Adrenal gland (tissue), 12 donors: ENCODE measurements around the gene UBE2D2. TPM values are rescaled to one million over a fixed set of nuclear protein-coding genes. Genes with fewer than 3 reads are reported as not detected.

Source experiments
- DNase-seq, 7 donors: peaks; one replicate each; pipeline ENCODE4 v3.0.0-alpha.2; 2019 to 2020
- H3K27ac ChIP-seq, 5 donors: fragments of 200-600 bp; sonication (generic) in 4 of 5; 1 replicate in 3 of 5; 2 replicates in 2 of 5; pipeline versions ENCODE4 v1.5.1 to v1.8.0; 2016 to 2020; ENCODE audit warnings: mild to moderate bottlenecking in 1 of 5
- H3K27me3 ChIP-seq: fragments of 200-600 bp; 2 replicates; pipeline ENCODE4 v1.8.0; 2021
- H3K36me3 ChIP-seq, 2 donors: fragments of 200-600 bp; replicated peaks in 1 of 2; 1 replicate in 1 of 2; 2 replicates in 1 of 2; pipeline versions ENCODE4 v1.5.1 to v1.8.0; 2018 to 2022
- H3K4me1 ChIP-seq, 2 donors: fragments of 200-600 bp; replicated peaks in 1 of 2; 1 replicate in 1 of 2; 2 replicates in 1 of 2; pipeline versions ENCODE4 v1.5.1 to v1.8.0; 2018 to 2021
- H3K4me3 ChIP-seq, 4 donors: fragments of 200-600 bp; sonication (generic) in 3 of 4; one replicate each; pipeline ENCODE4 v1.5.1; 2016 to 2018
- H3K9me3 ChIP-seq, 3 donors: fragments of 200-600 bp; sonication (generic) in 1 of 3; replicated peaks in 1 of 3; 1 replicate in 2 of 3; 2 replicates in 1 of 3; pipeline versions ENCODE4 v1.5.1 to v1.8.0; 2016 to 2021
- POLR2A ChIP-seq, 2 donors: fragments of 450-650 bp; IDR thresholded peaks; one replicate each; pipeline ENCODE4 v1.6.1; 2017; ENCODE audit warnings: antibody characterized with exemption in 2 of 2, mild to moderate bottlenecking in 2 of 2, moderate library complexity in 1 of 2
- WGBS, 4 donors: extraction: QIAGEN DNeasy Blood & Tissue Kit in 2 of 4; methylation state at CpG; one replicate each; pipeline versions ENCODE4 v1.1.5 to v1.1.7; 2013 to 2017; 5-methylcytosine and 5-hydroxymethylcytosine counted together
- intact Hi-C, 2 donors: fragments of 100-400 bp; cut with DNase I; formaldehyde crosslinking; loops; one replicate each; pipeline versions ENCODE4 v1.14.1 to v1.15.0; 2022 to 2023
- polyA plus RNA-seq, 3 donors: library from polyadenylated mRNA; stranded (reverse); fragments of 200-250 nt in 2 of 3; fragments of 350-450 nt in 1 of 3; fragmentation: Illumina TruSeq in 1 of 3; extraction: RNeasy Lipid Tissue Mini Kit (QIAGEN cat#74804) in 1 of 3; gene quantifications; one replicate each; pipeline ENCODE4 v1.2.3, GENCODE V29; 2013 to 2014
- total RNA-seq, 9 donors: library from RNA; depleted of rRNA in 4 of 9; stranded (reverse); fragments of >200 nt in 4 of 9; fragments of 120-200 nt in 1 of 9; fragmentation: NEBNext Ultra II Directional in 1 of 9; extraction: Animal tissue kit (Norgen Biotek cat#: 25700) in 1 of 9; gene quantifications; one replicate each; pipeline versions ENCODE4 v1.1.0 to v1.2.4, GENCODE V29; 2013 to 2023
- TF ChIP-seq, protein P1 (sequence below), 6 experiments: fragments of 450-650 bp in 4 of 6; fragments of 200-600 bp in 2 of 6; sonication (generic) in 1 of 6; IDR thresholded peaks; 1 replicate in 5 of 6; 2 replicates in 1 of 6; pipeline versions ENCODE4 v1.5.1 to v1.8.0; 2016 to 2021; ENCODE audit warnings: antibody characterized with exemption in 6 of 6, mild to moderate bottlenecking in 2 of 6, moderate library complexity in 1 of 6
- donor health status: healthy with polysubstance abuse.
- donor health status: Bipolar disorder and iron deficiency.
- donor health status: DM: yes; HTN: yes; CAD: no.
- donor health status: DM: no; HTN: no; CAD: no.
- donor health status: DM: no; HTN: no; CAD: no.
- donor health status: DM: yes; HTN: yes; CAD: no.

UBE2D2 gene
- total and polyA plus RNA-seq, 12 donors = 43.5 to 189 (median 84.9) TPM

DNA sequence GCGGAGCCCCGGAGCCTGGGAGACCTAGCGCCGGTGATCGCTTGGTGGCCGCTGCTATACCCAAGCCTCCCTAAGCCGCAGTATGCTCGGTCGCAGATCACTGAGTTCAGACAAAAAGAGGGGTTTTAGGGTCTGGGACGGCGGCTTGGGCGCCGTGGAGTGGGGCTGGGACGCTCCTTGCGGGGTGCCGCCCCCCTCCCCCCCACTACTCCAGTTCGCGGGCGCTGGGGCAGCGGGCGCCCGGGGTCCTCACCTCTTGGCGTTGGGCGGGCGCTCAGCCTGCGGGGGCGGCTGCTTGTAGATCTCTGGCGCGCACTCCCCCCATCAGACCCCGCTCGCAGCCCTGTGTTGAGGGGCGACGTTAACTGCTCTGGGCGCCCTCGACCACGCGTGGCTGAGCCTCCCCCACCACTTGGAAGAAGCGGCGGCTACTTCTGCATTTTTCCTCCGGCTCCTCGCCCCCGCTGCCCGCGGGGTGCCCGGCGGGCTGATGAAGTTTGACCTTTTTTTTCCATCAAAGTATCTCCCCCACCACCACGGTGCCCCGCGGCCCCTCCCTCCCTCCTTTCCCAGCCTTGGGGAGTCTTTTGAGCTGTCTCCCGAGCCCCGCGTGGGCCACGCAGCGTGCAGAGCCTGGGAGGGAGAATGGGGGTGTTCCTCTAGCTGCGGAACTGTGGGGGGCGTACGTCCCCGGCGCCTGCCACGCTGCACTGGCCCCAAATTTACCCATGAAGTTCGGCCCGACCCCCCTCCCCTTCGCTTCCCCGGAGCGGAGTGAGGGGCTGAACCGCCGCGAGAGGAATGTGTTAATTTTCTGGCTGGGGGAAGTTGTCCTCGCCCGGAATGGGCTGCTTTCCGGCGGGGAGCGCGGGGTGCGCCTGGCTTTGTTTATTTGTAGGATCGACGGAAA is 88.2 kb downstream of the UBE2D2 start:
- peak in 3 of 7 donors; percentile 35 to 51 (median 37) for DNase-seq
- Histone ChIP-seq H3K27me3 (no peaks in the 10 kb centered on the region), H3K4me3 (peak overlapping the region in 3 of 4 donors; percentile 72 to 99 (median 73)), H3K27ac (peak overlapping the region in 3 of 5 donors; percentile 92 to 95 (median 92)), H3K9me3 (no peaks in the 10 kb centered on the region), H3K36me3 (no peaks in the 10 kb centered on the region), H3K4me1 (peaks cover 55 to 57% of the 10 kb centered on the region in 2 donors)
- TF ChIP-seq, protein P1, sequence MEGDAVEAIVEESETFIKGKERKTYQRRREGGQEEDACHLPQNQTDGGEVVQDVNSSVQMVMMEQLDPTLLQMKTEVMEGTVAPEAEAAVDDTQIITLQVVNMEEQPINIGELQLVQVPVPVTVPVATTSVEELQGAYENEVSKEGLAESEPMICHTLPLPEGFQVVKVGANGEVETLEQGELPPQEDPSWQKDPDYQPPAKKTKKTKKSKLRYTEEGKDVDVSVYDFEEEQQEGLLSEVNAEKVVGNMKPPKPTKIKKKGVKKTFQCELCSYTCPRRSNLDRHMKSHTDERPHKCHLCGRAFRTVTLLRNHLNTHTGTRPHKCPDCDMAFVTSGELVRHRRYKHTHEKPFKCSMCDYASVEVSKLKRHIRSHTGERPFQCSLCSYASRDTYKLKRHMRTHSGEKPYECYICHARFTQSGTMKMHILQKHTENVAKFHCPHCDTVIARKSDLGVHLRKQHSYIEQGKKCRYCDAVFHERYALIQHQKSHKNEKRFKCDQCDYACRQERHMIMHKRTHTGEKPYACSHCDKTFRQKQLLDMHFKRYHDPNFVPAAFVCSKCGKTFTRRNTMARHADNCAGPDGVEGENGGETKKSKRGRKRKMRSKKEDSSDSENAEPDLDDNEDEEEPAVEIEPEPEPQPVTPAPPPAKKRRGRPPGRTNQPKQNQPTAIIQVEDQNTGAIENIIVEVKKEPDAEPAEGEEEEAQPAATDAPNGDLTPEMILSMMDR (IDR thresholded peaks at IDR 0.05) = no peak
- no peak for TF ChIP-seq POLR2A (IDR thresholded peaks at IDR 0.05)
- WGBS, 4 donors = 0 to 2% (median 1%) methylated on average over 28 to 77 of the region's 77 CpGs
- intact Hi-C loops = loop anchor here in 1 of 2 donors (5.0 kb wide), 1 partner anchor 38 kb away; no protein-coding TSS in a partner anchor

GRCh38 chr5:139650031-139650688 is 89.0 kb downstream of the UBE2D2 start:
- 0 to 2% (median 1%) methylated on average over 10 to 48 of the region's 48 CpGs for WGBS, 4 donors
- DNase-seq = peak in 3 of 7 donors; percentile 46 to 60 (median 54)
- peaks cover 63 to 65% of the 10 kb centered on the region in 2 donors for H3K4me1 ChIP-seq
- peak overlapping the region; percentile 65 to 95 (median 92) for H3K27ac ChIP-seq
- H3K36me3 ChIP-seq = no peaks in the 10 kb centered on the region
- H3K27me3 ChIP-seq = no peaks in the 10 kb centered on the region
- TF ChIP-seq POLR2A (IDR thresholded peaks at IDR 0.05) = no peak
- TF ChIP-seq, protein P1 (IDR thresholded peaks at IDR 0.05) = peak; percentile 12 to 51 (median 38)
- peak overlapping the region in 3 of 4 donors; percentile 72 to 99 (median 73) for H3K4me3 ChIP-seq
- no peaks in the 10 kb centered on the region for H3K9me3 ChIP-seq
- intact Hi-C loops = no loop called here

GRCh38 chr5:139650689-139651042 is 89.5 kb downstream of the UBE2D2 start:
- H3K27ac ChIP-seq = peak overlapping the region; percentile 65 to 95 (median 92)
- peak overlapping the region in 3 of 4 donors; percentile 3 to 99 (median 72) for H3K4me3 ChIP-seq
- no peaks in the 10 kb centered on the region for H3K27me3 ChIP-seq
- H3K9me3 ChIP-seq = no peaks in the 10 kb centered on the region
- H3K4me1 ChIP-seq = peaks cover 68 to 70% of the 10 kb centered on the region in 2 donors
- WGBS, 4 donors = 7 to 10% (median 7%) methylated on average over 2 to 13 of the region's 13 CpGs; no CpG with 5 or more reads in 1 of the 4 donors
- no peaks in the 10 kb centered on the region for H3K36me3 ChIP-seq
- intact Hi-C loops = no loop called here
- TF ChIP-seq POLR2A (IDR thresholded peaks at IDR 0.05) = no peak
- TF ChIP-seq, protein P1 (IDR thresholded peaks at IDR 0.05) = no peak
- DNase-seq = peak in 4 of 7 donors; percentile 45 to 66 (median 60)
